ENCODE results near the gene TEC. TPM values are rescaled to one million over a fixed set of nuclear protein-coding genes. Genes with fewer than 3 reads are reported as not detected.
"Not testable (repeated sequence)": the region's sequence is repeated elsewhere in the genome, so short reads cannot be mapped to it uniquely, and the experiment has no call there.

The TEC gene
- total and polyA plus RNA-seq, 3 experiments from 2014 or later: 1.6 to 2.4 (median 1.6) TPM

GRCh38 chr4:48300004-48300403, 30.4 kb upstream of the TEC start:
- H3K27me3 Mint-ChIP-seq: peaks cover 6 to 13% of the 10 kb centered on the region in 2 donors
- no peak overlapping the region for H3K4me3 ChIP-seq (ENCODE audit: low read length)
- no peaks in the 10 kb centered on the region for H3K27me3 ChIP-seq (ENCODE audit: insufficient read depth, low read length, poor library complexity, severe bottlenecking)
- ChIA-PET POLR2A (interaction anchor here (0.6 kb wide), 1 partner anchor 643 kb away, joined by 4 read pairs; no protein-coding TSS in a partner anchor), CTCF (no interaction called here)
- H3K9me3 Mint-ChIP-seq: no peaks in the 10 kb centered on the region
- H3K27ac ChIP-seq (ENCODE audit: low read depth, low read length): no peak overlapping the region
- DNase-seq: no peak
- peaks cover 0 to 2% (median 0%) of the 10 kb centered on the region in 3 donors for H3K36me3 Mint-ChIP-seq
- no peaks in the 10 kb centered on the region for H3K4me1 ChIP-seq (ENCODE audit: insufficient read depth, low read length)
- H3K4me3 Mint-ChIP-seq: no peak overlapping the region
- H3K36me3 ChIP-seq (ENCODE audit: insufficient read depth, low read length): no peaks in the 10 kb centered on the region
- no peak overlapping the region for H3K27ac Mint-ChIP-seq
- H3K4me1 Mint-ChIP-seq: peaks cover 11 to 20% (median 20%) of the 10 kb centered on the region in 3 donors
- no peaks in the 10 kb centered on the region for H3K9me3 ChIP-seq (ENCODE audit: low read length)

GRCh38 chr4:48299560-48299959, 29.9 kb upstream of the TEC start:
- no peaks in the 10 kb centered on the region for H3K27me3 ChIP-seq (ENCODE audit: insufficient read depth, low read length, poor library complexity, severe bottlenecking)
- Mint-ChIP-seq H3K27ac (no peak overlapping the region), H3K4me3 (no peak overlapping the region), H3K27me3 (peaks cover 6 to 10% of the 10 kb centered on the region in 2 donors), H3K9me3 (no peaks in the 10 kb centered on the region), H3K36me3 (peaks cover 0 to 2% (median 0%) of the 10 kb centered on the region in 3 donors), H3K4me1 (peaks cover 11 to 21% (median 20%) of the 10 kb centered on the region in 3 donors)
- no peak for DNase-seq
- ChIA-PET CTCF (no interaction called here), POLR2A (interaction anchor here (0.6 kb wide), 1 partner anchor 643 kb away, joined by 4 read pairs; no protein-coding TSS in a partner anchor)
- H3K27ac ChIP-seq (ENCODE audit: low read depth, low read length): no peak overlapping the region
- no peak overlapping the region for H3K4me3 ChIP-seq (ENCODE audit: low read length)
- no peaks in the 10 kb centered on the region for H3K9me3 ChIP-seq (ENCODE audit: low read length)
- H3K36me3 ChIP-seq (ENCODE audit: insufficient read depth, low read length): no peaks in the 10 kb centered on the region
- H3K4me1 ChIP-seq (ENCODE audit: insufficient read depth, low read length): no peaks in the 10 kb centered on the region

- Mint-ChIP-seq H3K27ac (peak overlapping the region in 1 of 8 donors; percentile 5), H3K4me1 (peaks cover 11 to 21% (median 20%) of the 10 kb centered on the region in 3 donors), H3K27me3 (peaks cover 6% of the 10 kb centered on the region in 2 donors), H3K36me3 (peaks cover 0 to 2% (median 0%) of the 10 kb centered on the region in 3 donors), H3K9me3 (no peaks in the 10 kb centered on the region), H3K4me3 (no peak overlapping the region)
- Histone ChIP-seq H3K9me3 (ENCODE audit: low read length) (no peaks in the 10 kb centered on the region), H3K36me3 (ENCODE audit: insufficient read depth, low read length) (no peaks in the 10 kb centered on the region), H3K4me1 (ENCODE audit: insufficient read depth, low read length) (no peaks in the 10 kb centered on the region), H3K27me3 (ENCODE audit: insufficient read depth, low read length, poor library complexity, severe bottlenecking) (no peaks in the 10 kb centered on the region), H3K27ac (ENCODE audit: low read depth, low read length) (no peak overlapping the region), H3K4me3 (ENCODE audit: low read length) (no peak overlapping the region)
- ChIA-PET CTCF (no interaction called here), POLR2A (no interaction called here)
- DNase-seq: no peak
Observed at GRCh38 chr4:48297256-48297846, 27.7 kb upstream of the TEC start.

- Mint-ChIP-seq H3K27me3 (peaks cover 0 to 4% of the 10 kb centered on the region in 2 donors), H3K4me3 (peak overlapping the region in 6 of 7 donors; percentile 74 to 82 (median 76)), H3K4me1 (peaks cover 11 to 21% (median 20%) of the 10 kb centered on the region in 3 donors), H3K36me3 (no peaks in the 10 kb centered on the region), H3K27ac (peak overlapping the region in 6 of 8 donors; percentile 19 to 87 (median 60)), H3K9me3 (no peaks in the 10 kb centered on the region)
- no peaks in the 10 kb centered on the region for H3K9me3 ChIP-seq (ENCODE audit: low read length)
- ChIA-PET CTCF (no interaction called here), POLR2A (no interaction called here)
- H3K27ac ChIP-seq (ENCODE audit: low read depth, low read length): no peak overlapping the region
- no peak overlapping the region for H3K4me3 ChIP-seq (ENCODE audit: low read length)
- H3K4me1 ChIP-seq (ENCODE audit: insufficient read depth, low read length): no peaks in the 10 kb centered on the region
- DNase-seq: no peak
- H3K36me3 ChIP-seq (ENCODE audit: insufficient read depth, low read length): no peaks in the 10 kb centered on the region
- no peaks in the 10 kb centered on the region for H3K27me3 ChIP-seq (ENCODE audit: insufficient read depth, low read length, poor library complexity, severe bottlenecking)
Observed at GRCh38 chr4:48296365-48296764, 26.7 kb upstream of the TEC start.

- Mint-ChIP-seq H3K9me3 (no peaks in the 10 kb centered on the region), H3K36me3 (no peaks in the 10 kb centered on the region), H3K4me3 (no peak overlapping the region), H3K4me1 (peaks cover 11 to 21% (median 20%) of the 10 kb centered on the region in 3 donors), H3K27ac (no peak overlapping the region), H3K27me3 (peaks cover 3 to 4% of the 10 kb centered on the region in 2 donors)
- DNase-seq: no peak
- CTCF ChIA-PET: interaction anchor here (1.7 kb wide), 1 partner anchor 24 kb away, joined by 4 read pairs; no protein-coding TSS in a partner anchor
- H3K27ac ChIP-seq (ENCODE audit: low read depth, low read length): no peak overlapping the region
- no peak overlapping the region for H3K4me3 ChIP-seq (ENCODE audit: low read length)
- no peaks in the 10 kb centered on the region for H3K36me3 ChIP-seq (ENCODE audit: insufficient read depth, low read length)
- POLR2A ChIA-PET: no interaction called here
- no peaks in the 10 kb centered on the region for H3K27me3 ChIP-seq (ENCODE audit: insufficient read depth, low read length, poor library complexity, severe bottlenecking)
- H3K9me3 ChIP-seq (ENCODE audit: low read length): no peaks in the 10 kb centered on the region
- no peaks in the 10 kb centered on the region for H3K4me1 ChIP-seq (ENCODE audit: insufficient read depth, low read length)
Observed at GRCh38 chr4:48295116-48295515, 25.5 kb upstream of the TEC start.

- not testable (repeated sequence) for H3K9me3 Mint-ChIP-seq
- CTCF ChIA-PET: interaction anchor here (1.3 kb wide), 1 partner anchor 17 kb away, joined by 4 read pairs; no protein-coding TSS in a partner anchor
Observed at GRCh38 chr4:48292218-48292790, 22.7 kb upstream of the TEC start.

GRCh38 chr4:48290146-48290772, 20.6 kb upstream of the TEC start:
- no peak overlapping the region for H3K27ac ChIP-seq (ENCODE audit: low read depth, low read length)
- no peaks in the 10 kb centered on the region for H3K36me3 ChIP-seq (ENCODE audit: insufficient read depth, low read length)
- peaks cover 0 to 2% (median 0%) of the 10 kb centered on the region in 5 donors for H3K9me3 Mint-ChIP-seq
- ChIA-PET POLR2A (no interaction called here), CTCF (interaction anchor here (0.8 to 1.1 kb wide), 2 partner anchors 8 to 34 kb away, joined by 3 read pairs; no protein-coding TSS in a partner anchor)
- no peak overlapping the region for H3K27ac Mint-ChIP-seq
- H3K9me3 ChIP-seq (ENCODE audit: low read length): no peaks in the 10 kb centered on the region
- no peak overlapping the region for H3K4me3 Mint-ChIP-seq
- peaks cover 4% of the 10 kb centered on the region in 2 donors for H3K27me3 Mint-ChIP-seq
- H3K27me3 ChIP-seq (ENCODE audit: insufficient read depth, low read length, poor library complexity, severe bottlenecking): no peaks in the 10 kb centered on the region
- peaks cover 0 to 3% (median 2%) of the 10 kb centered on the region in 3 donors for H3K4me1 Mint-ChIP-seq
- no peaks in the 10 kb centered on the region for H3K36me3 Mint-ChIP-seq
- no peaks in the 10 kb centered on the region for H3K4me1 ChIP-seq (ENCODE audit: insufficient read depth, low read length)
- no peak for DNase-seq
- no peak overlapping the region for H3K4me3 ChIP-seq (ENCODE audit: low read length)

More at GRCh38 chr4:48292218-48292790, 22.7 kb upstream of the TEC start:
- H3K27ac Mint-ChIP-seq; POLR2A ChIA-PET; H3K4me3 Mint-ChIP-seq; H3K27ac ChIP-seq (ENCODE audit: low read depth, low read length); H3K9me3 ChIP-seq (ENCODE audit: low read length); H3K27me3 ChIP-seq (ENCODE audit: insufficient read depth, low read length, poor library complexity, severe bottlenecking); H3K27me3 Mint-ChIP-seq; H3K4me1 ChIP-seq (ENCODE audit: insufficient read depth, low read length); DNase-seq; H3K36me3 ChIP-seq (ENCODE audit: insufficient read depth, low read length); H3K4me3 ChIP-seq (ENCODE audit: low read length); H3K36me3 Mint-ChIP-seq: not testable (repeated sequence)
- peaks cover 11 to 19% (median 19%) of the 10 kb centered on the region in 3 donors for H3K4me1 Mint-ChIP-seq

GRCh38 chr4:48286060-48286459, 16.4 kb upstream of the TEC start:
- H3K36me3 Mint-ChIP-seq: peaks cover 0 to 21% (median 0%) of the 10 kb centered on the region in 3 donors
- H3K9me3 ChIP-seq (ENCODE audit: low read length); H3K4me3 Mint-ChIP-seq; DNase-seq; H3K27ac ChIP-seq (ENCODE audit: low read depth, low read length); H3K27ac Mint-ChIP-seq; POLR2A ChIA-PET; H3K27me3 ChIP-seq (ENCODE audit: insufficient read depth, low read length, poor library complexity, severe bottlenecking); H3K4me1 ChIP-seq (ENCODE audit: insufficient read depth, low read length); H3K36me3 ChIP-seq (ENCODE audit: insufficient read depth, low read length); CTCF ChIA-PET; H3K4me3 ChIP-seq (ENCODE audit: low read length); H3K4me1 Mint-ChIP-seq: not testable (repeated sequence)
- peaks cover 13 to 38% of the 10 kb centered on the region in 2 donors for H3K27me3 Mint-ChIP-seq
- peaks cover 0 to 37% (median 21%) of the 10 kb centered on the region in 5 donors for H3K9me3 Mint-ChIP-seq

All from CD8-positive, alpha-beta memory T cell (primary cell).